ENCODE data around the gene EXD3. TPM values are rescaled to one million over a fixed set of nuclear protein-coding genes. Genes with fewer than 3 reads are reported as not detected.
"Not testable (repeated sequence)": the region's sequence is repeated elsewhere in the genome, so short reads cannot be mapped to it uniquely, and the experiment has no call there.

Gene EXD3, protein sequence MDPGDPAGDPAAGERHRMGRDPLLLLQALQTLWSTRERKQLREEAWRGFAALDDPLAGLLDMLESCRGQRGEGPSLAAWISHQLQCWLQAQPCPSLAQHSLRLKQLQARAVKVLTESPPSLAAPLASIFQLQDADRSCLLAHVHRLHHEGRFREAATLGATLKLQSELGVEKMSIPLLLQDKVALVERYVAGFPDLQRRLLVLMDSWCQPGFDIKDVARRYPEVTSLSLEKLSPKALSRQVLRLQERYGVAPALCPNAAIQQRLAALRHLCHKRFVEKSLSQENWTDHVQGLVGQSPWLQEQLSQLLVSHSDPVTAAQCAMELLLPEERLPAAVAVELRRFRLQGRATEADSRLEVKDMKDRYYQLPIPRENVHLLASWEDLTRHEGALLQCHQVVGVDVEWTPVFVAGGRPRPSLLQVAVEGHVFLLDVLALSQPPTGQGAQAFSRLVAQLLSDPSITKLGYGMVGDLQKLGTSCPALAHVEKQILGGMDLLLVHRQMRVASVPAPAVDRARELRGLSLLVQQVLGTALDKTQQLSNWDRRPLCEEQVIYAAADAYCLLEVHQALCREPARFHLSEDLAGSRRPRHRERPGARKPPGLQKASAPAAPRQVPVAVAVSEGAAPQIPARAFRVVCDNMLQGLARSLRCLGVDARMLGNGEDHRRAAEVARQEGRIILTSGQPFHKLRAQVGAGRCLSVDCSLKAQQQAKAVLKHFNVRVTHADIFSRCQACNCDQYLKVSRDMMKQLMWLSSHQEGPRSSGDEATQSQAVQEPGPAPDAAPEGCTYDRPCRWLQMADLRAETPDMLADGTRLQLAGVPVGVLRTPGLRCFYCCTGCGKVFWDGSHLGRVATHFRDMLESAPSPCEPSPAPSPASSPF
- 10 to 100 TPM in 1 of 6 experiments, 1 to 10 TPM in 5; 6.4 to 10.6 (median 8.7) TPM for total RNA-seq (2021; fragmentation: NEBNext Ultra II Directional; extraction: Animal tissue kit (Norgen Biotek cat#: 25700))
- long read RNA-seq, transcript EXD3-208 (8 exons, 962 nt), result major isoform, 6 of 12 reads
- long read RNA-seq, partial matches to known transcripts, result 1 of 12 reads
- long read RNA-seq, other reads (novel, unspliced or antisense), result 3 of 12 reads

DNA sequence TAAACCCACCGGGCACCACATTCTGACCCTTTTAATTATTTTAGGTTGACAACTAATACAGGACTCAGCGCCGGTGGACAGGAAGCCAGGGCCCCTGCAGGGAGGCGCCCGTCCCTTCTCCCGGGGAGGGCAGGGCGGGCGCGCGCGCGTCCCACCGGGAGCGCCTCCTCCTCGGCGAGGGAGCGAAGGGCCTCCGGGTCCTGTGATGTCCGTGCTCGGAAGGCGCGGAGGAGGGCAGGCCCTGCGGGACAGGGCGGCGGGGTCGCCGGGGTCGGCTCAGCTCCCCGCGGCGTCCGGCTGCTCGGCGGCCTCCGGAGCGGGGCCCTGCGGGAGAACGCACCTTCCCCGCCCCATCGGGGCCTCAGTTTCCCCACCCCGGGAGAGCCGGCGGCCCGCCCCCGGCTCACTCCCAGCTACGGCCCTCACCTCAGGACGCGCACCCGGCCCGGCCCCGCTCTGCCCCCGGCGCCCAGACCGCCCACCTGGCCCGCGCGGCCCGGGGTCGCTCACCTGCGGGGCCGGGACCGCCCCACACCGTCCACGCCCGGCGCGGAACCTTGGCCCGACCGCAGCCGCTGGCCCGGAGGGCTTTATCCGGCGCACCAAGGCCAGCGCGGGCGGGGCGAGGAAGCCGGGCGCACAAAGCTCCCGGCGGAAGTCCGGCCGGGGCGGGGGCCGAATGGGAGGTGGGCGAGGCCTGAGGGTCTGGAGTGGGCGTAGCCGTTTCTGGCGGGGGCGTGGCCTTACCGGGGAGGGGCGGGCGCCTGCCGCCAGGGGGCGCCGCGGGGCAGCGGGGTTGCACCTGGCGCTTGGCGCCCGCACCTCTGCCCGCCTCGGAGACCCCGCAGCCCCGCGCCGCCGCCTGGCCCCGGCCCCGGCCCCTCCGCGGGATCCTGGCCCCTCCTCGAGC lies at the start of gene EXD3, which contains the start of gene NOXA1:
EXD3 (minus strand) TSS at position 559 of the 910 bp plus-strand sequence. CDS start 27,805 bp downstream, outside the sequence.
NOXA1 (plus strand) TSS at position 790 of the 910 bp plus-strand sequence. CDS start 137 bp downstream, outside the sequence.
- TF ChIP-seq, protein P1, sequence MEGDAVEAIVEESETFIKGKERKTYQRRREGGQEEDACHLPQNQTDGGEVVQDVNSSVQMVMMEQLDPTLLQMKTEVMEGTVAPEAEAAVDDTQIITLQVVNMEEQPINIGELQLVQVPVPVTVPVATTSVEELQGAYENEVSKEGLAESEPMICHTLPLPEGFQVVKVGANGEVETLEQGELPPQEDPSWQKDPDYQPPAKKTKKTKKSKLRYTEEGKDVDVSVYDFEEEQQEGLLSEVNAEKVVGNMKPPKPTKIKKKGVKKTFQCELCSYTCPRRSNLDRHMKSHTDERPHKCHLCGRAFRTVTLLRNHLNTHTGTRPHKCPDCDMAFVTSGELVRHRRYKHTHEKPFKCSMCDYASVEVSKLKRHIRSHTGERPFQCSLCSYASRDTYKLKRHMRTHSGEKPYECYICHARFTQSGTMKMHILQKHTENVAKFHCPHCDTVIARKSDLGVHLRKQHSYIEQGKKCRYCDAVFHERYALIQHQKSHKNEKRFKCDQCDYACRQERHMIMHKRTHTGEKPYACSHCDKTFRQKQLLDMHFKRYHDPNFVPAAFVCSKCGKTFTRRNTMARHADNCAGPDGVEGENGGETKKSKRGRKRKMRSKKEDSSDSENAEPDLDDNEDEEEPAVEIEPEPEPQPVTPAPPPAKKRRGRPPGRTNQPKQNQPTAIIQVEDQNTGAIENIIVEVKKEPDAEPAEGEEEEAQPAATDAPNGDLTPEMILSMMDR (IDR thresholded peaks at IDR 0.05), result peak; percentile 78
- H3K4me3 Mint-ChIP-seq, result peak within 1 kb of the TSS; percentile 91
- no peaks in the 10 kb centered on the region for H3K36me3 Mint-ChIP-seq (ENCODE audit: low read depth)
- peak; percentile 84 for DNase-seq
- H3K27ac Mint-ChIP-seq, result peak within 1 kb of the TSS; percentile 46
- no peaks in the 10 kb centered on the region for H3K9me3 Mint-ChIP-seq
- H3K4me1 Mint-ChIP-seq (ENCODE audit: low read depth), result peaks cover 18% of the 10 kb centered on the region
- no peaks in the 10 kb centered on the region; the same call in 1 of the 2 replicates for H3K27me3 Mint-ChIP-seq (ENCODE audit: insufficient read depth)

DNA sequence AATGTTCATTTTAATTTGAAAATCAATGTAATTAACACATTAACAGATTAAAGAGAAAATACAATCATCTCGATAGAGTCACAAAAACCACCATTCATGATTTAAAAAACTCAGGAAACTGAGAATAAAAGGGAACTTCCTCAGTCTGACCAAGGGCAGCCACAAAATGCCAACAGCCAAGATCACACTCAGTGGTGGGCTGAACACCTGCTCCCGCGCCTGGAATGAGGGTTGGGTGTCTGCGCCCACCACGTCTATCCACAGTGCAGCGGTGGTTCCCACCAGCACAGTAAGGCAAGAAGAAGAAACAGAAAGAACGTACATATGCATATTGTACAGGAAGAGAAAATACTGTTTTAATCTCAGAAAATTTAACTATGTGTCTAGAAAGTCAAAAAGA lies 47.8 kb upstream of the EXD3 start:
- Mint-ChIP-seq H3K4me3 (no peak overlapping the region), H3K27me3 (ENCODE audit: insufficient read depth) (peaks cover 9% of the 10 kb centered on the region), H3K9me3 (peaks cover 25% of the 10 kb centered on the region), H3K4me1 (ENCODE audit: low read depth) (no peaks in the 10 kb centered on the region), H3K27ac (no peak overlapping the region), H3K36me3 (ENCODE audit: low read depth) (peaks cover 17% of the 10 kb centered on the region)
- DNase-seq, result no peak
- TF ChIP-seq, protein P1 (IDR thresholded peaks at IDR 0.05), result no peak

DNA sequence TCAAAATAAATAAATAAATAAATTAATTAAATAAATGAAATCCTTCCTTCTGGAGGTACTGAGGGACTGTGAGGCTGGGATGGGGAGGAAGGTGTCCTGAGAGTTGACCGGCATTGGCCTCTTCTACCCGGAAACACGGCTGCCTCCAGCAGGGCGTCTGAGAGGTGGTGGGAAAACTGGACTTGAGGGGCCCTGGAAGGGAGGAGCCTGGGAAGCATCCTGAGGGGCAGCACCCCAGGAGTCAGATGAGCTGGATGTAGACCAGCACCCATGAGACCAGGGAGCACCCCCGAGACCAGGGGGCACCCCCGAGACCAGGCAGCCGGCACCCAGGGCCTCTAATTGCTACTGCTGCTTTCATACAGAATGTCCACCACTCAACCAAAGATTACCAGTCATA lies 44.9 kb upstream of the EXD3 start:
- no peak overlapping the region for H3K27ac Mint-ChIP-seq
- no peak overlapping the region for H3K4me3 Mint-ChIP-seq
- no peak for DNase-seq
- TF ChIP-seq, protein P1 (IDR thresholded peaks at IDR 0.05), result no peak
- H3K4me1 Mint-ChIP-seq (ENCODE audit: low read depth), result no peaks in the 10 kb centered on the region
- H3K9me3 Mint-ChIP-seq, result peaks cover 3% of the 10 kb centered on the region
- peaks cover 11% of the 10 kb centered on the region for H3K27me3 Mint-ChIP-seq (ENCODE audit: insufficient read depth)
- peaks cover under 1% of the 10 kb centered on the region; the same call in 1 of the 2 replicates for H3K36me3 Mint-ChIP-seq (ENCODE audit: low read depth)

DNA sequence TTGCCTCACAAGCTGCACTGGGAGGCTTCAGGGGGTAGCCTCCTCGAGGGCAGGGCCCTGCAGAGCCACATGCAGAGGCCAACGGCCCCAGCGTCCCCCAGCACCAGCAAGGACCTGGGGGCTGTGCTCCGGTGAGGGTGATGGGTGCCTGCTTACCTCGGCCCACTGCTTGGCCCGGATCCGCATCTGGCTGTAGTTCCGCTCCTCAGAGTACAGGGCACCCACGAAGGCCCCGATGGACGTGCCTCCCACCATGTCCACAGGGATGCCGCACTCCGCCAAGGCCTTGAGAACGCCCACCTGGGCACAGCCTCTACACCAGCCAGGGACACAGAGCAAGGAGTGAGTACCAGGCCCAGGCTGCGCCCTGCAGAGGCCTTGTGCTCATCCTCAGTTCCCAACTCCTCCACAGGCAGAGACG lies 44.2 kb upstream of the EXD3 start:
- no peak overlapping the region for H3K27ac Mint-ChIP-seq
- DNase-seq, result no peak
- TF ChIP-seq, protein P1 (IDR thresholded peaks at IDR 0.05), result no peak
- H3K27me3 Mint-ChIP-seq (ENCODE audit: insufficient read depth), result peaks cover 11% of the 10 kb centered on the region
- H3K36me3 Mint-ChIP-seq (ENCODE audit: low read depth), result no peaks in the 10 kb centered on the region
- no peaks in the 10 kb centered on the region for H3K9me3 Mint-ChIP-seq
- no peak overlapping the region for H3K4me3 Mint-ChIP-seq
- no peaks in the 10 kb centered on the region for H3K4me1 Mint-ChIP-seq (ENCODE audit: low read depth)

DNA sequence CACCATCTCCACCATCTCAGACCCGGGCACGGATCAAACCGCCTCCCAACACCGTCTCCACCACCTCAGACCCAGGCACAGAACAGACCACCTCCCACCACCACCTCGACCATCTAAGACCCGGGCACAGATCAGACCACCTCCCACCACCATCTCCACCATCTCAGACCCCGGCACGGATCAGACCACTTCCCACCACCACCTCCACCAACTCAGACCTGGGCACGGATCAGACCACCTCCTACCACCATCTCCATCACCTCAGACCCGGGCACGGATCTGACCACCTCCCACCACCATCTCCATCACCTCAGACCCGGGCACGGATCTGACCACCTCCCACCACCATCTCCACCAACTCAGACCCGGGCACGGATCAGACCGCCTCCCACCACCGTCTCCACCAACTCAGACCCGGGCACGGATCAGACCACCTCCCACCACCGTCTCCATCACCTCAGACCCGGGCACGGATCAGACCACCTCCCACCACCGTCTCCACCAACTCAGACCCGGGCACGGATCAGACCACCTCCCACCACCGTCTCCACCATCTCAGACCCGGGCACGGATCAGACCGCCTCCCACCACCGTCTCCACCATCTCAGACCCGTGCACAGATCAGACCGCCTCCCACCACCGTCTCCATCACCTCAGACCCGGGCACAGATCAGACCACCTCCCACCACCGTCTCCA lies 43.6 kb upstream of the EXD3 start:
- not testable (repeated sequence) for DNase-seq, H3K27ac Mint-ChIP-seq
- peaks cover 11% of the 10 kb centered on the region for H3K27me3 Mint-ChIP-seq (ENCODE audit: insufficient read depth)

More for the DNA sequence above, 43.6 kb upstream of the EXD3 start:
- H3K36me3 Mint-ChIP-seq (ENCODE audit: low read depth); H3K4me3 Mint-ChIP-seq; H3K9me3 Mint-ChIP-seq; H3K4me1 Mint-ChIP-seq (ENCODE audit: low read depth): not testable (repeated sequence)
